Muscle of leg (tissue), 11 donors: ENCODE data around the gene ZNF516. TPM values are rescaled to one million over a fixed set of nuclear protein-coding genes. Genes with fewer than 3 reads are reported as not detected.
"Not testable (repeated sequence)": the region's sequence is repeated elsewhere in the genome, so short reads cannot be mapped to it uniquely, and the experiment has no call there.

Experiments used
- DNase-seq: peaks from one replicate; pipeline ENCODE4 v3.0.0; 2013
- H3K27ac ChIP-seq: one replicate; pipeline ENCODE4 v1.5.1; 2013; ENCODE audit warnings: mild to moderate bottlenecking, low read length, control low read depth
- H3K27me3 ChIP-seq: one replicate; pipeline ENCODE4 v1.6.1; 2013; ENCODE audit warnings: low read length; ENCODE audit not compliant: control insufficient read depth, insufficient read depth
- H3K36me3 ChIP-seq: one replicate; pipeline ENCODE4 v1.6.1; 2013; ENCODE audit warnings: low read length; ENCODE audit not compliant: control insufficient read depth, insufficient read depth
- H3K4me1 ChIP-seq: one replicate; pipeline ENCODE4 v1.6.1; 2013; ENCODE audit warnings: low read length; ENCODE audit not compliant: control insufficient read depth, insufficient read depth
- H3K4me3 ChIP-seq: one replicate; pipeline ENCODE4 v1.5.1; 2013; ENCODE audit warnings: low read length, control low read depth
- H3K9me3 ChIP-seq: replicated peaks from 2 replicates; pipeline ENCODE4 v1.6.1; 2013; ENCODE audit warnings: low read depth, low read length; ENCODE audit not compliant: control insufficient read depth
- WGBS: methylation state at CpG from one replicate; pipeline ENCODE4 v1.1.5; 2013; ENCODE audit warnings: missing lambda C conversion rate; ENCODE audit not compliant: insufficient coverage; 5-methylcytosine and 5-hydroxymethylcytosine counted together
- polyA plus RNA-seq, 8 donors: library from polyadenylated mRNA; unstranded; fragments of 120-200 nt; gene quantifications; one replicate each; pipeline versions ENCODE4 v1.2.1 to v1.2.3, GENCODE V29; 2013; ENCODE audit warnings: inconsistent platforms in 1 of 8, low replicate concordance in 1 of 8; ENCODE audit not compliant: insufficient read length in 8 of 8, insufficient read depth in 1 of 8
- total RNA-seq: library from RNA; stranded (reverse); fragments of 120-200 nt; gene quantifications from one replicate; pipeline ENCODE4 v1.2.4, GENCODE V29; 2013

ZNF516 gene
- total and polyA plus RNA-seq, 9 donors: 26.6 to 52.9 (median 42.9) TPM

- Histone ChIP-seq H3K27ac (peak overlapping the region; percentile 15), H3K36me3 (peaks cover 8% of the 10 kb centered on the region), H3K27me3 (no peaks in the 10 kb centered on the region), H3K4me3 (no peak overlapping the region), H3K4me1 (peaks cover 25% of the 10 kb centered on the region), H3K9me3 (no peaks in the 10 kb centered on the region)
- no peak for DNase-seq
- WGBS: 87% methylated on average over 9 of the region's 15 CpGs
Observed at GRCh38 chr18:76482971-76483691, 11.9 kb downstream of the ZNF516 start.

- 83% methylated on average over 8 of the region's 13 CpGs for WGBS
- no peaks in the 10 kb centered on the region for H3K27me3 ChIP-seq
Observed at GRCh38 chr18:76482267-76482666, 12.8 kb downstream of the ZNF516 start.

GRCh38 chr18:76480913-76481312 is 14.1 kb downstream of the ZNF516 start:
- WGBS: 67% methylated on average over 2 of the region's 3 CpGs
- peaks cover 22% of the 10 kb centered on the region for H3K4me1 ChIP-seq

More at GRCh38 chr18:76482267-76482666, 12.8 kb downstream of the ZNF516 start:
- peaks cover 8% of the 10 kb centered on the region for H3K36me3 ChIP-seq
- no peaks in the 10 kb centered on the region for H3K9me3 ChIP-seq
- no peak overlapping the region for H3K4me3 ChIP-seq
- no peak overlapping the region for H3K27ac ChIP-seq
- DNase-seq: no peak
- peaks cover 20% of the 10 kb centered on the region for H3K4me1 ChIP-seq

GRCh38 chr18:76479351-76480238 is 15.4 kb downstream of the ZNF516 start:
- no peak for DNase-seq
- Histone ChIP-seq H3K27me3 (no peaks in the 10 kb centered on the region), H3K4me3 (no peak overlapping the region), H3K27ac (no peak overlapping the region), H3K4me1 (peaks cover 18% of the 10 kb centered on the region), H3K9me3 (no peaks in the 10 kb centered on the region), H3K36me3 (peaks cover 8% of the 10 kb centered on the region)
- WGBS: 54% methylated on average over 4 of the region's 13 CpGs

More at GRCh38 chr18:76480913-76481312, 14.1 kb downstream of the ZNF516 start:
- peaks cover 8% of the 10 kb centered on the region for H3K36me3 ChIP-seq
- DNase-seq: no peak
- H3K27ac ChIP-seq: no peak overlapping the region
- H3K9me3 ChIP-seq: no peaks in the 10 kb centered on the region
- no peaks in the 10 kb centered on the region for H3K27me3 ChIP-seq
- H3K4me3 ChIP-seq: no peak overlapping the region

- peak; percentile 78 for DNase-seq
- 15% methylated on average over 12 of the region's 16 CpGs for WGBS
- Histone ChIP-seq H3K27me3 (no peaks in the 10 kb centered on the region), H3K27ac (peak overlapping the region; percentile 45), H3K36me3 (peaks cover 9% of the 10 kb centered on the region), H3K4me1 (peaks cover 14% of the 10 kb centered on the region), H3K9me3 (no peaks in the 10 kb centered on the region), H3K4me3 (no peak overlapping the region)
Observed at GRCh38 chr18:76476665-76477561, 18.1 kb downstream of the ZNF516 start.

GRCh38 chr18:76475450-76476194 is 19.4 kb downstream of the ZNF516 start:
- no peaks in the 10 kb centered on the region for H3K27me3 ChIP-seq
- no peaks in the 10 kb centered on the region for H3K9me3 ChIP-seq
- peaks cover 21% of the 10 kb centered on the region for H3K4me1 ChIP-seq
- DNase-seq: no peak
- no peak overlapping the region for H3K27ac ChIP-seq
- peaks cover 6% of the 10 kb centered on the region for H3K36me3 ChIP-seq
- 60% methylated on average over 5 of the region's 12 CpGs for WGBS
- H3K4me3 ChIP-seq: no peak overlapping the region

- Histone ChIP-seq H3K27me3 (no peaks in the 10 kb centered on the region), H3K27ac (no peak overlapping the region), H3K4me1 (peaks cover 23% of the 10 kb centered on the region), H3K9me3 (no peaks in the 10 kb centered on the region), H3K36me3 (peaks cover 6% of the 10 kb centered on the region), H3K4me3 (no peak overlapping the region)
- whole genome bisulfite sequencing: no CpG with 5 or more reads among the region's 1 CpG
- no peak for DNase-seq
Observed at GRCh38 chr18:76474824-76475223, 20.2 kb downstream of the ZNF516 start.

- H3K4me3 ChIP-seq, DNase-seq, H3K27ac ChIP-seq, H3K9me3 ChIP-seq, H3K36me3 ChIP-seq, H3K27me3 ChIP-seq: not testable (repeated sequence)
- H3K4me1 ChIP-seq: peaks cover 19% of the 10 kb centered on the region
- 80% methylated on average over 2 of the region's 9 CpGs for WGBS
Observed at GRCh38 chr18:76473521-76473920, 21.5 kb downstream of the ZNF516 start.

GRCh38 chr18:76472829-76473228 is 22.2 kb downstream of the ZNF516 start:
- DNase-seq: no peak
- peaks cover 20% of the 10 kb centered on the region for H3K4me1 ChIP-seq
- H3K4me3 ChIP-seq: no peak overlapping the region
- H3K9me3 ChIP-seq: no peaks in the 10 kb centered on the region
- H3K27me3 ChIP-seq: no peaks in the 10 kb centered on the region
- WGBS: no CpG with 5 or more reads among the region's 3 CpGs
- peaks cover 6% of the 10 kb centered on the region for H3K36me3 ChIP-seq
- no peak overlapping the region for H3K27ac ChIP-seq
